ENCODE measurements around the gene P3H2.
"Not testable (repeated sequence)": the region's sequence is repeated elsewhere in the genome, so short reads cannot be mapped to it uniquely, and the experiment has no call there.

The P3H2 gene

GRCh38 chr3:190076136-190076535, 44.6 kb downstream of the P3H2 start:
- H3K4me3 ChIP-seq (replicated peaks; ENCODE audit: low read depth, low read length): no peak overlapping the region
- DNase-seq (ENCODE audit: low read depth): peak; percentile 20
- TF ChIP-seq CTCF (IDR thresholded peaks at IDR 0.05; ENCODE audit: low read length, missing control alignments): no peak

- no peak for DNase-seq (ENCODE audit: low read depth)
- no peak for TF ChIP-seq CTCF (IDR thresholded peaks at IDR 0.05; ENCODE audit: low read length, missing control alignments)
- no peak overlapping the region for H3K4me3 ChIP-seq (replicated peaks; ENCODE audit: low read depth, low read length)
Observed at GRCh38 chr3:190074817-190075216, 45.9 kb downstream of the P3H2 start.

GRCh38 chr3:190073264-190074008, 47.3 kb downstream of the P3H2 start:
- H3K4me3 ChIP-seq (replicated peaks; ENCODE audit: low read depth, low read length): no peak overlapping the region
- no peak for TF ChIP-seq CTCF (IDR thresholded peaks at IDR 0.05; ENCODE audit: low read length, missing control alignments)
- DNase-seq (ENCODE audit: low read depth): no peak

- TF ChIP-seq CTCF (IDR thresholded peaks at IDR 0.05; ENCODE audit: low read length, missing control alignments): no peak
- DNase-seq (ENCODE audit: low read depth): no peak
- no peak overlapping the region for H3K4me3 ChIP-seq (replicated peaks; ENCODE audit: low read depth, low read length)
Observed at GRCh38 chr3:190072856-190073255, 47.8 kb downstream of the P3H2 start.

- not testable (repeated sequence) for DNase-seq (ENCODE audit: low read depth); H3K4me3 ChIP-seq (replicated peaks; ENCODE audit: low read depth, low read length)
Observed at GRCh38 chr3:190071921-190072320, 48.8 kb downstream of the P3H2 start.

- DNase-seq (ENCODE audit: low read depth): no peak
- no peak overlapping the region for H3K4me3 ChIP-seq (replicated peaks; ENCODE audit: low read depth, low read length)
- no peak for TF ChIP-seq CTCF (IDR thresholded peaks at IDR 0.05; ENCODE audit: low read length, missing control alignments)
Observed at GRCh38 chr3:190070622-190071347, 49.9 kb downstream of the P3H2 start.

- no peak for TF ChIP-seq CTCF (IDR thresholded peaks at IDR 0.05; ENCODE audit: low read length, missing control alignments)
- no peak for DNase-seq (ENCODE audit: low read depth)
- no peak overlapping the region for H3K4me3 ChIP-seq (replicated peaks; ENCODE audit: low read depth, low read length)
Observed at GRCh38 chr3:190065204-190065603, 55.5 kb downstream of the P3H2 start.

Data from fibroblast of pulmonary artery (primary cell).